ENCODE measurements around the gene GLI2. TPM values are rescaled to one million over a fixed set of nuclear protein-coding genes. Genes with fewer than 3 reads are reported as not detected.

Gene GLI2
- total and polyA plus RNA-seq, 2 of the 8 experiments (the other 6 are each of a cell fraction or from before 2014, with no cell fraction given), result 18.4 to 46.9 TPM

- peak; percentile 83 for TF ChIP-seq CHD7 (IDR thresholded peaks at IDR 0.05; ENCODE audit: insufficient replicate concordance, low read length)
- no peak for TF ChIP-seq POLR2A (IDR thresholded peaks at IDR 0.05; ENCODE audit: control extremely low read depth in 1 of 2, low read depth in 2 of 2, low read length in 2 of 2)
- no peak for TF ChIP-seq SAP30 (IDR thresholded peaks at IDR 0.05; ENCODE audit: insufficient read depth, insufficient replicate concordance, low read length)
- TF ChIP-seq E2F6 (IDR thresholded peaks at IDR 0.05), result no peak
- TF ChIP-seq BRCA1 (IDR thresholded peaks at IDR 0.05; ENCODE audit: low read depth, low read length), result no peak
- TF ChIP-seq HDAC2 (IDR thresholded peaks at IDR 0.05; ENCODE audit: borderline replicate concordance in 1 of 2, low read depth in 2 of 2, low read length in 2 of 2), result peak in 1 of 2 experiments; percentile 81; a peak in 1 of 4 replicates
- peak; percentile 41; the same call in 1 of the 2 replicates for TF ChIP-seq YY1 (IDR thresholded peaks at IDR 0.05; ENCODE audit: low read depth, low read length)
- no peak for TF ChIP-seq CBX5 (IDR thresholded peaks at IDR 0.05; ENCODE audit: low read depth, low read length)
- TF ChIP-seq SP1 (IDR thresholded peaks at IDR 0.05; ENCODE audit: low read depth, low read length), result peak; percentile 51; the same call in 1 of the 2 replicates
These were observed 26.0 kb upstream of the GLI2 start (continued) for GRCh38 chr2:120709608-120710041.

Data from H1 (cell line).